DMS114 treated with DMSO at 0.1 percent for 48 hours (cell line): ENCODE data around the gene MYL3.
A peak's percentile ranks its signal among the peaks of the same experiment; 100 is the strongest.

Experiments used
- DNase-seq: peaks from one replicate; lab custom pipeline; 2025; ENCODE audit not compliant: unreplicated experiment; lab: John Stamatoyannopoulos, UW

MYL3 gene

DNA sequence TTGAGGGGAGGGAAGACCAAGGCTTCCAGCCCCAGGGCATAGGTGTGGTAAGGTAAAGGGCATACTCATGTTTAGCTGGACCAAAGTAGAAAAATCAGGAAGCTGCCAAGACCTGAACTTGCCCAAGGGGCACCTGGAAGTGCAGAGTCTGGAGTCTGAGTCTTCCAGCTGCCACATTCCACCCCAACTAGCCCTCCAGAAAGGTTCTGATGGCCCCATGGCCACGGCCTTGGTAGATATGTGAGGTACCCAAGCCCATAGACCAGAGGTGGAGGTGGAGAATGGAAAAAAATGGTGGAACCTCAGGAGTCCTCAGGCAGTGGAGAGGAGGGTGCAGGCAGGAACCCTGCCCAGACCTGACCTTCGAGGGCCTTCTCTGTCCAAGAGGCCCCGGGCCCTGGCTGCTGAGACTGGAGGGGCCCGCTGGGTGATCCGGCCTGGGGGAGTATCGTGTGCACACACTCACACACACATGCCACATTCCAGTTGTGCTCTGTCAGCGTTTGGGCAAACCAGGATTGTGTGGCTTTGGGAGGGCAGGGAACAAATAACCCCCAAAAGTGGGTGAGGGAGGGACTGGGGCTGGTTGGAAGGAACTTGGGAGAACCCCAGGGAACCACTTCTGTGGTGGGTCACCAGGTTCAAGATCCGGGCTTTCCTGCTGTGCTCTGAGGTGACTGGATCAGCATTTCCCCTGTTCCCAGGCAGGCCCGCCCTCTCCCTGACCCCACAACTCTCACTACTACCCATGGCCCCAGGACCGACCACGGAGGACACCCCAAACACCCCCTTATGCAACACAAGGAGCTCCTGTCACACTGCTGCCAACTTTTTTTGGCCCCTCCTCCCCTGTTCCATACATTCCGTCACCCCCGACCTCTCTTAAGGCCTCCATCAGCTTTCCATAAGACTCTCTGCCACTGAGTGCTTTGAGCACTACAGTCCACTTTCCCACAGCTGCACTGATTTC lies 11.6 kb downstream of the MYL3 start:
- DNase-seq: no peak

DNA sequence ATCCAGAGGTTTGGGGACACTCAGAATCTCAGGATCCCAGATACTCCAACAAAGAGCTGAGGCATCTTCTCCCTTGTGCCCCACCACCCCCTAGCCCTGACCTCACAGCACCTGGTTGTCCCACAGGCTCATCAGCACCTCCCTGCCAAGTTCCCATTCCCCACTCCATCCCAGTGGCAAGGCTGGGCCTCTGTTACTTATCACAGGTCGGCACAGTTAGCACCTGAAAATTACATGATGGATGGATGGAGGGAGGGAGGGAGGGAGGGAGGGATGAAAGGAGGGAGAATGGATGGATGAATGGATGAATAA lies 12.8 kb downstream of the MYL3 start:
- no peak for DNase-seq

DNA sequence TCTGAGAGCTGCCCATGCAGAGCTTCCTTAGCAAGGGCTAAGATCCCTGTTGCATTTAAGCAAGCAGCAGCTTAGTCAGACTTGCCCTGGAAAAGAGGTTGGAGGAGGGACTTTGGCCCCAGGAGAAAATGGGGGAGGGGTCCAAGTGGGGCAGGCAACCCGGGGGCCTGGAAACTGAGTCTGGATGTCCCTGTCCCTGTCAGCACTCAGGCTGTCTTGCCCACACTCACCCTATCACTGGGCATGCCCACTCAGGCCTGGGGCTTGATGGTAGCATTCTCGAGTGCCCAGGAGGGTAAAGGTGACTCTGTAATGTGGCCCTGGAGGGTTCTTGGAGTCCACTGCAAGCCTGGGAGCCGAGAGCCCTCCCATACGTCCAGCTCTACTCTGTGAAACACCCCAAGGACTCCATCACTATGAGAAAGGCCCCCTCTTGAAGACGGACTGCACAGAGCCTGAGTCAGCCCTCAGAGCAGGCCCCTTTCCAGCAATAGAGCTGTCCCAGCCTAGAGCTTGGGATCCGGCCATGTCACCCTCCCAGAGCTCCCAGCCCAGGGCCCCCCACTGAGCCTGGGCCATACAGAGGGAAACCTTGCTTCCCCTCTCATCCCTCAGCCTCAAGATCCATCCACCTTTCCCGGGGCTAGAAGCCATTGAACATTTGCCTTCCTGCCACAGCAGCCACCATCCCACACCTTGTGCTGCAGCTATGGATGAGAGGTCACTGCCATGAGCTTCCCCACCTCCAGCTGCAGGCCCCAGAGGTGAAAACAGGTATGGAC lies 13.4 kb downstream of the MYL3 start:
- no peak for DNase-seq

DNA sequence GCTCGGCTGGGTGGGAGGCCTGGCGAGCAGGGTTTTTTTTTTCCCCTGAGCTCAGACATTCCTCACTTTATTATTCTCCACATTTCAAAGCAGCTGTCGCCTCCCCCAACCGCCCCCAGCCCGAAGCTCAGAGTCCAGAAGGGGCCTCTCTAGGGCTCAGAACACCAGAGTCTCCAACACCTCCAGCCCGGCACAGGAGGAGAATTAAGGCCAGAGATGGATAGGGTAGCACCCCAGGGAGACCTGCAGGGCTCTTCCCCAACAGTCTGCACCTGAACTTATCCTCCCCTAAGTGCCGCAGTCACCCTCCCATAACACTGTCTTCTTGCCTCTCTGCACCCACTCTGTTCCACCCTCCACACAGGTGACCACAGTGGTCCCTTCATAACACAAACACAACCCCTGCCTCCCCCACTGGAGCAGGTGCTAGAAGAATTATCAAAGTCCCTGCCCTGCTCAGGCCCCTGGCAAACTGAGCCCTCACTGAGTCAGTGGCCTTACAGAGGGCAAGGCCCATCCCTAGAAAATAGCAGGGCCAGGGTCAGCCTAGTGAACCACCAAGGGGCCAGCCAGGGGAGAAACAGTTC lies 14.1 kb downstream of the MYL3 start:
- no peak for DNase-seq

DNA sequence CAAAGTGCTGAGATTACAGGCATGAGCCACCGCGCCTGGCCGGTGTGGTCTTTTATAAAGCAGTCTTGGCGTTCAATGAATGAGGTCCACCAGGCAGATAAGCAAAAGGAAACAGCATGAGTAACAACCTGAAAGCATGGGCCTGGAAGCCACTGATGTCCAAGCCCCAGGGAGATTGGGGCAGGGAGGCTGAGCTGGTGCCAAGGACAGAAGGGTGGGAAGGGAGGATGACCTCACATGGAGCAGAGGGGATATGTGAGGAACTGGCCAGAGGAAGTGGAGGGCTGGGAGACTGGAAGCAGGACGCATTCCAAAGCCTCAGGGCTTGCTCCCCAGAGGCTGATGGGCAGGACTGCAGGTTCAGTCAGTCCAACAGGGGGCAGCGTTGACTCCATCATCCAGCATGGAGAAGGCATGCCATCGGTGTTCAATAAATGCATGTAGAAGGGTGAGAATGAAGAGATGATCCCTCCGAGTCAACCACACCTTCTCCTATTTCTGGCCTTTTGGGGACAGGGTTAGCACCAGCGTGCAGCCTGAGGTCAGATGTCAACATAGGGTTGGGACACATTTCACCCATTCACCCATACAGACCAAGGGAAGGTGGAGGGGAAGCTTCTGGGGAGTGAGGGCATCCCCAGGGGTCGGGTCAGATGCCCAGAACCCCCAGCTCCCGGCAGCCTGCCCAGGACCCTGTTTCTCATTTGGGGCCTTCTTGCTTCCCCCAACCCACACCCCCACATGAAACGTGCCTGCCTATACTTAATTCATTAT lies 14.8 kb downstream of the MYL3 start:
- no peak for DNase-seq

DNA sequence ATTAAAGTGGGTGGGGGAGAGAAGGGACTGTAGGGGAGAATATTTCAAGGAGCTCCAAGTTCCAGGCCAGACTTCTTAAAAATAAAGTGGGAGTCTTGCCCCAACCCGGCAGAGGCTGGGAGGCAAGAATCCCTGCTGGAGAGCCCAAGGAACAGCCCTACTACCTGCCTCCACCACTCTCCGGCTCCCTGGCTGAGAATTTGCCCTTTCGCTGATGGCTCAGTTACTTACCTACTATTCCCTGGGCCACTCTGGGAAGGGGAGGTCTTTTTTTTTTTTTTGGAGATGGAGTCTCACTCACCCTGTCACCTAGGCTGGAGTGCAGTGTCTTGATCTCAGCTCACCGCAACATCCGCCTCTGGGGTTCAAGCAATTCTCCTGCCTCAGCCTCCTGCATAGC lies 15.5 kb downstream of the MYL3 start:
- no peak for DNase-seq

DNA sequence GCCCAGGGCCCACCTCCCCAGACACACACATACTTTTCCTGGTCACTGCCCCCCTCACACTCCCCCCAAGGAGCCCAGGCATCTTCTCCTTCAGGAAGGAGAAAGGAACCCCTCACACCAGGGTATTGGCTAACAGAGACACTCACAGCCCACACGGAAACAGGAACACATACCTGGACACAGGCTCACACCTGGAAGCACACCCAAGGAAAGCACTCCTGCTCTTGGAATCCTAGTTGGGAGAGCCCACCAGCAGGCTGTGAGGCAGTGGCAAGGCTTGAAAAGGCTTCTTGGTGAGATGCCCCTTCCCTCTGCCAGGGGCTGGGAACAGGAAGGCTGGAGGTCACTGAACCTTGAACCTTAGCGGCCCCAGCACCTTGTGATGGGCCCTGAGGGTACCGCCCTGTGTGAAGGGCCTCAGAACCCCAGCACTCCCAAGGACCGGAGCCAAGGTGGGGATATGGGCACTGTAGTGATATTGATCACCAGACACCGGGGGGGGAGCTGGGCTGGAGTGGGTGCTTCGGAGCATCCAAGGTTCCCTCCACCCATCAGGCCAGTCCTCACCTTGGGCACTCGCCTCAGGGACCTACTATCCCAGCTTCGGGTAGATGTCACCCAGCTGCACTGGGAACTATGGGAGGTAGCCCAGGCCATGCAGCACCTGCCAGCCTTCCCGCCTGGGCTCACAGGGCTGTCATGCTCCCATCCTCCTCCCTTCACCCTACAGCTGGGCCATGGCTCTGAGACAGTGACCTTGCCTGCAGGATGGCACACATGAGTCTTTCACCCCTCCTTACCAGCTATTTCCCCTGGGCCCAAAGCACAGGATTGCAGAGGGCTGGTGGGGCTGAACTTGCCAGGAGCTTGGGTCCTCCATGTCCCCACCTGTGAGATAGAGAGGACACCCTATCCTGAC lies 16.4 kb downstream of the MYL3 start:
- DNase-seq: no peak

DNA sequence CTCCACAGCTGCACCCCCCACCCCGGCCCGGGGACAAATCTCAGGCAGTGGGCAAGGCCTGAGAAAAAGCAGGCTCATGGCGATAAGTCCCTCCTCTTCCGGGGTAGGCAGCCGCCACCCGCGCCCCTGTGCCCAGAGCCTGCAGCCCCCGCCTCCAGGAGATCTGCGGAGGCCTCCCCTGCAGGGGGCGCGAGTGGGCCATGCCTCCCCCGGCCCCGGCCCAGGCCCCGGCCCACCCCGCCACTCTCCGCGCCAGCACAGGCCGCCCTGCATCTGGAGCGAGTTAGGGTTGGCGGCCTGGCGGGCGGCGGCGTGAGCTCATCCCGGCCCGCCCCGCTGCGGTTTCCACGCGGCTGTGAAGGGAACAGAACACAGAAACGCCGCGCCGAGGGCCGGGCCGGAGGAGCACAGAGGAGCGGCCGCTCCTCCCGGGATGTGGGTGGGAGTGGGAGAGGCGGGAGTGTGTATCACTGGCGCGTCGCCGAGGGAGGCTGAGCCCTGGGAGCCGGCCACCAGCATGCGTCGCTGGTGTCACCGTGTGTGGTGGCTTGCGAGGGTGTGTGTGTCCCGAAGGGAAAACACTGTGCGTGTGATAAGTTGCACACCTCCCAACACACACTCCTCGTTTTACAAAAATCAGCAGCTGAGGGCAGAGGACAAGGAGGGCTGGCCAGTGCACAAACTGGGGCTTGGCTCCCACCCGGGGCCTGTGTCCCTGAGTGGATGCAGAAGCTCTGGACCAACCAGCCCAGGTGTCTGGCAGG lies 17.2 kb downstream of the MYL3 start:
- DNase-seq: peak; percentile 53

DNA sequence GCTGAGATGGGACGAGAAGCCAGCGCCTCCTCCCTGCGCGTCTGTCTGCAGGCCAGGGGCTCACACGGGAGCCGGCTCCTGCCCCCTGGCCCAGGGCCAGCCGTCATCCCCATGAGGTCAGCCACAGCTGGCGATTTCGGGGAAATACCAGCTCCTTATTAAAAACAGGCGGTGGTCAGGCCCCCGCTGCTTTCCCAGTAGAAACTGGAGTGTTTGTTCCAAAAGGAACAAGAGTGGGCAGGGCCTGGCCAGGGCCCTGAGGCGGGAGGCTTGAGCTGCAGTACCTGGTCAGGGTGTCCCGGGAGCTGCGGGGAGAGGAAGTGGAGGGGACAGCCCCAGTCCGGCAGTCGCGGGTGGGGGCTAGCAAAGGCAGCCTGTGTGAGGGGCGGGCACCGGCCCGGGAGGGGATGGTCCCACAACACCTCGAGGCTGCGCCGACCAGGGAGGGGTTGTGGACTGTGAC lies 17.8 kb downstream of the MYL3 start:
- no peak for DNase-seq

DNA sequence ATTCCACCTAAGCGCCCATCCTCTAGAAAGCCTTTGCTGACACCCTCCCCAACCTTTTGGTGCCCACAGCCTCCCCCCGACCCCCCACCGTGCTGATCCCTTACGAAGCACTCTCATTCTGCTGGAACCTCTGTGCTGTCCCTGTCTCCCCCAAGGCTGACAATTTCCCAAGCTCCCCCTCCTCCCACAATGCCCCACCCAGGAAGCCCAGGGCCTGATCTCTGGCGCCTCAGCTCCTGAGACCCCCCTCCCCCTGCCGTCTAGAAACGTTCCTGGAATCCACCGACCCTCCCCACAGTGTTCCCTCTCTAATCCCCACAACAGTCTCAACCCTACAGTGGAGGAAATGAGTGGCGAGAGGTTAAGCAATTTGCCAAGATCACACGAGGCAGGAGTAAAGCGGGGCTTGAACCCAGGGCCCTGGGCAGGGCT lies 18.3 kb downstream of the MYL3 start:
- no peak for DNase-seq

DNA sequence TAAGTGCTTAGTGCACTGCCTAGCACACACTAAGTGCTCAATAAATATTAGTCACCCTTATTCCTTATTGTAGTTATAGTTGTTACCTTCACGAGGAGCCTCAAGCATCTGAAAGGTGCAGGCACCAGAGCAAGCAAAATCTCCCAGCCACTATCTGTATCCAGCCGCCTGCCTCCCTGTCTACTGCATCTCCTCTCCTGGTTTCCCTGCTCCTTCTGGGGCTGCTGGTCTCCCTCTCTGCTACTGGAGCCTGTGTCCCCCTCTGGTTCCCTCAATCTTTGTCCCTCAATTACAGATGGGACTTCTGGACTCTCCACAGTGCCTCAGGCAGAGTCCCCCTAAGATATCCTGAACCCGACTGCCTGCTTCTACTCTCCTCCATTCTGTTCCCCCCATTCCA lies 18.8 kb downstream of the MYL3 start:
- no peak for DNase-seq

DNA sequence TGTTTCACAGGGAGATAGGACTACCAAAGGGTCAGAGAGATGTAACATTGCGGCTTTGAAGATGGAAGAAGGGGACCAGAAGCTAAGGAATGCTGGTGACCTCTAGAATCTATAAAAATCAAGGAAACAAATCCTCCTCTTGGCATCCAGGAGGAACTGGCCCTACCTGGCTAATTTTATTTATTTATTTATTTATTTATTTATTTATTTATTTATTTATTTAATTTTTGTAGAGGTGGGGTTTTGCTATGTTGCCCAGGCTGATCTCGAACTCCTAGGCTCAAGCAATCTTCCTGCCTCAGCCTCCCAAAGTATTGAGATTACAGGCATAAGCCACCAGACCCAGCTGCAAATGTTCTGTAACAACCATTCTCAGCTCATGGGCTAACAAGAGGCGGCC lies 19.7 kb downstream of the MYL3 start:
- DNase-seq: no peak

DNA sequence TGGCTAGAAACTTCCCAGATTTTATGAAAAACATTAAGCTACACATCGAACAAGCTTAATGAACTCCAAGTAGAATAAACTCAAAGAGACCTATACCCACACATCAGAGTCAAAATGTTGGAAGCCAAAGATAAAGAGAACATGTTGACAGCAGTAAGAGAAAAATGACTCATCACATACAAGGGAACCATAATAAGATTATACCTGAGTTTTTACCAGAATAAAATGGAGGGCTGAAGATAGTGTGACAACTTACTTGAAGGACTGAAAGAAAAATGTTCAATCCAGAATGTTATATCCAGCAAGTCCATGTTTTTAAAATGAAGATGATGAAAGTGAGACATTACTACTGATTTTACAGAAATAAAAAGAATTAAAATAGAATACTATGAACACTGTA lies 22.8 kb downstream of the MYL3 start:
- DNase-seq: no peak

DNA sequence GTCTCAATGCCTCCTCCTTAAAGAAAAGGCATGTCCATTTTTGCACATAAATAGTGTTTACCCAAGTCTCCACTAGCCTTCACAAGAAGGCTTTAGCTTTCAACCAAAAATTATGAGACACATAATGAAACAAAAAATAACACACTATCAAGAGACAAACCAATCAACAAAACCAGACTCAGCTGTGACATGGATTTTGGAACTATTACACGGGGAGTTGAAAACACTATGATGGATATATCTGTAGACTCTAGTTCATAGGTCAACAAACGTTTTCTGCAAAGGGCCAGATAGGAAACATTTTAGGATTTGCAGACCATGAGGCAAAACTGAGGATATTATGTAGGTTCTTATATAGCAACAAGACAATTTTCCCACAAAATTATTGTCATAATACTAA lies 24.9 kb downstream of the MYL3 start:
- DNase-seq: no peak

DNA sequence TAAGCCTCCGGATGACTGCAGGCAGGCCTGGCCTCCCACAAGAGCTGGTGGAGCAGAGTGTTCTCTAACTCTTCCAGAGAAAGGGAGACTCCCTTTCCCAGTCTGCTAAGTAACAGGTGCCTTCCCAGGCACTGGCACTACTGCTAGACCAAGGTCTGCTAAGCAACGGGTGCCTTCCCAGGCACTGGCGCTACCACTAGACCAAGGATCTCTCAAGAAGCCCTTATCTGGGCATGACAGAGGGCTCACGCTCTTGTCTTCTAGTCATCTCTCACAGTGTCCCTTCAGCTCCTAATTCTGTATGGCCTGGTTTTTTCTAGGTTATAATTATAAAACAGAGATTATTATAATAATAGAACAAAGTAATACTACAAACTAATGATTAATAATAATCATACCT lies 27.8 kb downstream of the MYL3 start:
- DNase-seq: no peak

DNA sequence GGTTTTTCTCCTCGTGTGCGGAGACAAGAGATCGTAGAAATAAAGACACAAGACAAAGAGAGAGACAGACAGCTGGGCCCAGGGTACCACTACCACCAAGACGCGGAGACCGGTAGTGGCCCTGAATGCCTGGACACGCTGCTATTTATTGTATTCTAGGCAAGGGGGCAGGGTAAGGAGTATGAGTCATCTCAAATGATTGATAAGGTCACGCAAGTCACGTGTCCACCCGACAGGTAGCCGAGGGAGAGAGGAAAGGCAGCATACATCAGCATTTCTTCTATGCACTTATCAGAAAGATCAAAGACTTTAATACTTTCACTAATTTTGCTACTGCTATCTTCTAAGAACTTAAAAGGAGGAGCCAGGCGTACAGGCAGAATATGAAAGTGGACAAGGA lies 28.2 kb downstream of the MYL3 start:
- no peak for DNase-seq

DNA sequence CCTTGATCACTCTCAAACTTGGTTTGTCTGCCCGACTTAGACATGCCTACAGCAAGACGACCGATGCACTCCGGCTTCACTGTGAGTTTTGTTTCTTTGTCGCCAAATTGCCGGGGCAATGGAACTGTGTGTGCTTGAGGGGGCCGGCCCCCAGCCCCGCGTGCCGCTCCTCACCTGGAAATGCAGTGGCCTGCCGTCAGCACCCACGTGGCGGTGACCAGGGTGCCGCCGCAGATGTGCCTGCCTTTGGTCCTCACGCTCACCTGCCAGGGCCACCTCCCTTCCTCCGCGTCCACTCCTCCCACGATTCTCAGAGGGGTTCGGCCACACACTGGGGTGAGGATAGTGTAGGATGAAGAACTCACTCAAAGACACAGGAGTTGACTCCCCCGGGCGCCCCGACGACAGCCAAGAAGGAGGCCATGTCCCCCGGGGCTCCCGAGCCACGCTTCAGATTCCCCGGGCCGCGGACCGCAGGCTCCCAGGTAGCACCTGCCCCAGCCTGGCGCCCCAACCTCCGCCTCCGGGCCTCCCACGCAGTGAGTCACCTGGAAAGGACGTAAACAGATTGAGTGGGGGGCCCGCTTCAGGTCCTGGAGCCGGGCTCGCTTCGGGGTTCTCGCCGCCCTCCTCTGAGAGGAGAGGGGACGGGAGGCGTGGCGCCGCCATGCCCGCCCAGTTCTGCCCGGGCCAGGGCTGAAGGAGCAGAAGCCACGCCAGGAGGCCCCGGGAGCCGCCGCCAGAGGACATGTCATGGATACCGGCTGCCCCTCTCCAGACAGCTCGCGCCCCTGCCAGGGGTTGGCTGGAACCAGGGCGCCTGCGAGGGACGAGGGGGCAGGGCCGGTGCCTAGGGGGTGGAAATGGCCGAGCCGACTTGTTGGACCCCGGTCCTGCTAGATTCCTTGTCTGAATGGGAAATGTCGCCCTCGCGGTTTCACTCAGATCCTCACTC lies 29.6 kb downstream of the MYL3 start:
- DNase-seq: no peak

DNA sequence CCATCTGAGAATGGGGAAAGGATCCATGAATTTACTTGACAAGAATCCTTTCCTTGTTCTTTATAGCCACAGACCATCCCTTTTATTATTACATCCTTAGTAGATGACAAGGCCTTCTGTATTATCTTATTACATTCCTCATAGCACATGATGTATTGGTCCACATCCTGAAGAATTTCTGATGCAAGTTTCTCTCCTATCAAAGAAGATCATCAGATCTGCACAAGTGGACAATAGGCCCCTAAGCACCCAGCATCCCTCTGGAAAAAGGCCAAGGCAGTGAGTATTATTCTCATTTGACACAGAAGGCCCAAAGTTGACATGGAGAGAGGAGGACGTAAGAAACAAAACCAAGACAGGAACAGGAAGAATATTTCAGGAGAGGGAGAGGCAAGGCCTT lies 31.4 kb downstream of the MYL3 start:
- DNase-seq: no peak
